PFSK-1 (cell line): ENCODE results near the gene ZNF536.

Experiments
- FOXP2 ChIP-seq: optimal IDR thresholded peaks from 2 replicates; pipeline ENCODE3; 2011; ENCODE audit warnings: borderline replicate concordance, control low read depth, inconsistent platforms; ENCODE audit not compliant: insufficient read depth; ENCODE audit errors: extremely low read length, extremely low read depth
- POLR2AphosphoS5 ChIP-seq: IDR thresholded peaks from 2 replicates; pipeline ENCODE4 v1.6.1; 2012; ENCODE audit warnings: low read depth, mild to moderate bottlenecking, control low read depth, low read length, moderate library complexity
- SIN3A ChIP-seq: IDR thresholded peaks from 2 replicates; pipeline ENCODE4 v1.6.1; 2012; ENCODE audit warnings: mild to moderate bottlenecking, low read length, moderate library complexity, borderline replicate concordance; ENCODE audit not compliant: insufficient read depth
- TAF1 ChIP-seq: IDR thresholded peaks from 2 replicates; pipeline ENCODE4 v1.6.1; 2012; ENCODE audit warnings: low read length, control low read depth, borderline replicate concordance; ENCODE audit not compliant: insufficient read depth
- TF ChIP-seq, protein P1 (sequence below), 2 experiments: IDR thresholded peaks; 2 replicates each; pipeline versions ENCODE4 v1.6.1 to v1.8.0; 2011 to 2012; ENCODE audit warnings: low read depth in 2 of 2, low read length in 2 of 2, control low read depth in 1 of 2, inconsistent platforms in 1 of 2, mild to moderate bottlenecking in 1 of 2, moderate library complexity in 1 of 2; ENCODE audit not compliant: insufficient read depth in 1 of 2

The ZNF536 gene

DNA sequence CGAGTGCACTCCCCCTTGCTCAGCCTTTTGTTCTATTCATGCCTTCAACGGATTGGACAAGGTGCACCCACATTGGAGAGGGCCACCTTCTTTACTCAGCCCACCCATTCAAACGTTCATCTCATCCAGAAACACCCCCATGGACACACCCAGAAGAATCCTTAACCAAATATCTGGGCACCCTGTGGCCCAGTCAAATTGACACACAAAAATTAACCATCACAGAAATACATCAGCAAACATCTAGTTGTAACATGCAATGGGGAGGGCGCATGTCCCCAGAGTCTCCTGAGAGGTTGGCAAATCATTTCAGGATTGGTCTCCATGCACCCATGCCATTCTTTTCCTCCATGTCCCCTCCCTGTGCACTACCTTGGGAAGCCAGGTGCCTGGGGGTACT, 167.1 kb downstream of the ZNF536 start:
- TF ChIP-seq SIN3A (no peak), FOXP2 (no peak), POLR2AphosphoS5 (no peak), TAF1 (no peak)

DNA sequence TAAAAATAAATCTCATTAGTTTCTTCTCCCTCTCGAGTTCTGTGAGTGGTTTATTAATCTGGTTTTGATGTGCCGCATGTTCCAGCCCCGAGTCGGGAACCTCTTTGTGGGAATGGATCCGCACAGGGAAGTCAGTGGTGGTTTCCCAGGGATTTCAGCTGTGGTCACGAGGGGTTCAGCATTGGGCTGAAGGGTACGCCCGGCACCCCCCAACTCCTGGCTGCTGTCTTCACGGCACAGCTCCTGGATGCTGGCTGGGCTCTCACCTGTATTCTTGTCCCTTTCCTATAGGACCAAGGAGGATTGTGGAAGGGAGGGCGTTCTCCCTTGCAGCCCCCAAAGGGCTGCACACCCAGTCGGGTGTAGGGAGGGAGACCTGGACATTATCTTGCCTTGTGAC, 167.8 kb downstream of the ZNF536 start:
- TF ChIP-seq POLR2AphosphoS5 (no peak), TAF1 (no peak), SIN3A (no peak), FOXP2 (no peak)
- TF ChIP-seq, protein P1, sequence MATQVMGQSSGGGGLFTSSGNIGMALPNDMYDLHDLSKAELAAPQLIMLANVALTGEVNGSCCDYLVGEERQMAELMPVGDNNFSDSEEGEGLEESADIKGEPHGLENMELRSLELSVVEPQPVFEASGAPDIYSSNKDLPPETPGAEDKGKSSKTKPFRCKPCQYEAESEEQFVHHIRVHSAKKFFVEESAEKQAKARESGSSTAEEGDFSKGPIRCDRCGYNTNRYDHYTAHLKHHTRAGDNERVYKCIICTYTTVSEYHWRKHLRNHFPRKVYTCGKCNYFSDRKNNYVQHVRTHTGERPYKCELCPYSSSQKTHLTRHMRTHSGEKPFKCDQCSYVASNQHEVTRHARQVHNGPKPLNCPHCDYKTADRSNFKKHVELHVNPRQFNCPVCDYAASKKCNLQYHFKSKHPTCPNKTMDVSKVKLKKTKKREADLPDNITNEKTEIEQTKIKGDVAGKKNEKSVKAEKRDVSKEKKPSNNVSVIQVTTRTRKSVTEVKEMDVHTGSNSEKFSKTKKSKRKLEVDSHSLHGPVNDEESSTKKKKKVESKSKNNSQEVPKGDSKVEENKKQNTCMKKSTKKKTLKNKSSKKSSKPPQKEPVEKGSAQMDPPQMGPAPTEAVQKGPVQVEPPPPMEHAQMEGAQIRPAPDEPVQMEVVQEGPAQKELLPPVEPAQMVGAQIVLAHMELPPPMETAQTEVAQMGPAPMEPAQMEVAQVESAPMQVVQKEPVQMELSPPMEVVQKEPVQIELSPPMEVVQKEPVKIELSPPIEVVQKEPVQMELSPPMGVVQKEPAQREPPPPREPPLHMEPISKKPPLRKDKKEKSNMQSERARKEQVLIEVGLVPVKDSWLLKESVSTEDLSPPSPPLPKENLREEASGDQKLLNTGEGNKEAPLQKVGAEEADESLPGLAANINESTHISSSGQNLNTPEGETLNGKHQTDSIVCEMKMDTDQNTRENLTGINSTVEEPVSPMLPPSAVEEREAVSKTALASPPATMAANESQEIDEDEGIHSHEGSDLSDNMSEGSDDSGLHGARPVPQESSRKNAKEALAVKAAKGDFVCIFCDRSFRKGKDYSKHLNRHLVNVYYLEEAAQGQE (IDR thresholded peaks at IDR 0.05; ENCODE audit: insufficient read depth in 1 of 2, low read depth in 2 of 2, low read length in 2 of 2) = no peak

DNA sequence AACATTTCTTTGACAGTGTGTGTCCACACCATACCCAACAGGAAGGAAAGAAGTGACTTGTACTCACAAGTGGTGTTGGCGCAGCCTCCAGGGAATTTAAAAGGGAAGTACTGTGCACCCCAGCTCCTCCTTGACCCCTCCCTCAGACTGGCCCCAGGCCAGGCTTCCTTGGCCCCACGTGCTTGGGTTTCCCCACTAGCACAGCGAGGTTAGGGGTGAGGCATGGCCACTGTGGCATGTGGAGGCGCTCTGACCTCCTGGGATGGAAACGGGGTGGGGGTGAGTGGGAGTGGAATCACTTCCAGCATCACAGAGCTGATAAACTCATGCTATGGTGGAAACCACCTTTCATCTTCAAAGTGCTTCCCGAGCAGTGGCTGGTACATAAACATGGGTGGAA, 168.6 kb downstream of the ZNF536 start:
- TF ChIP-seq SIN3A = no peak

DNA sequence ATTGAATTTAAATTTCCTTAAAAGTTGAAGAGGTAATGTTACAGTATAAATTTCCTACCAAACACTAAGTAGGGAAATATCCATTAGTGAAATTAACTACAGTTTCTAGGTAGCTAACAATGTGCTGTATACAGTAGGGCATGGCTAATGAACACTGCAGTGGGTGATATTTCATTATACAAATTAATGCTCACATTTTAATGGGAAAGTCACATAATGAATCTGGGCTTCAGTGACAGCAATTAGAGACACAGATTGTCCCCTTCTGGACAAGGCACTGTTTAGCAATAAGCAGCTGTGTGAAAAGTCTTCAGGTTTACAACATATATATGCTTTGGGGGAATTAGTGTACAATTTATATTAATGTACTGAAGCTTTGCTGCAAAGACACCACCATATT, 169.4 kb downstream of the ZNF536 start:
- TF ChIP-seq SIN3A = no peak
- TF ChIP-seq, protein P1 (IDR thresholded peaks at IDR 0.05; ENCODE audit: insufficient read depth in 1 of 2, low read depth in 2 of 2, low read length in 2 of 2) = no peak
- TF ChIP-seq TAF1 = no peak
- no peak for TF ChIP-seq FOXP2
- TF ChIP-seq POLR2AphosphoS5 = no peak

DNA sequence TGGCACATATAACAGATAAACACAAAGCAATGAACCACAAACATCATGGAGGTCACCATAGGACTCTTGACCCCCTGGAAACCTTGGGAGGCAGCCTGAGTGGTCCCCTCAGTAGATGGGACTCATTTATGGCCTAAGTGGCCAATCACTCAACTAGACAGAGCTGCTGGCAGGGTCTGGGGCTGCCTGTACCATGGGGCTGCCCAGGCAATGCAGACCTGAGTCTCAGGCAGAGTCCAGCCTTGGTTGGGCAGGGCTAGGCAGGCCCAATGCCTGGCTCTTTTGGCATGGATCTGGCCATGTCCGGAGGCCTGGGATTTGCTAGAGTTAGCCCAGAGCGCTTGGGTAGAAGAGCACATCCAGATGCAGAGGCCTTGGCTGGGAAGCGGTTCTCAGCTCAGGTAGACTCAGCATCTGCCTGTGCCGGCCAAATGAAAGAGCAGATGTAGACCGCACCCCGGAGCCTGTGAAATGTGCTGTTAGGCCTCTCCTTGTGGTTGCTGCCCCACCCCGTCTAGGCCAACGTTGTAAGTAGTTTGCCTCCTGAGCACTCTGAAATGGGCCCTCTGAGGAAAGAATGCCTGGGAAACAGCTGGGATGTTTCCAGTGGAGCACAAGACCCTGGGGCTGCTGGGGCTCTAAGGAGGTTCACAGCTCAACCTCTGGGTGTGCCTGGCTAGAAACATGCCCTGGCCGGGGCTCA, 171.2 kb downstream of the ZNF536 start:
- TF ChIP-seq TAF1 = no peak
- no peak for TF ChIP-seq POLR2AphosphoS5
- TF ChIP-seq SIN3A = no peak
- TF ChIP-seq, protein P1 (IDR thresholded peaks at IDR 0.05; ENCODE audit: insufficient read depth in 1 of 2, low read depth in 2 of 2, low read length in 2 of 2) = no peak
- TF ChIP-seq FOXP2 = no peak

DNA sequence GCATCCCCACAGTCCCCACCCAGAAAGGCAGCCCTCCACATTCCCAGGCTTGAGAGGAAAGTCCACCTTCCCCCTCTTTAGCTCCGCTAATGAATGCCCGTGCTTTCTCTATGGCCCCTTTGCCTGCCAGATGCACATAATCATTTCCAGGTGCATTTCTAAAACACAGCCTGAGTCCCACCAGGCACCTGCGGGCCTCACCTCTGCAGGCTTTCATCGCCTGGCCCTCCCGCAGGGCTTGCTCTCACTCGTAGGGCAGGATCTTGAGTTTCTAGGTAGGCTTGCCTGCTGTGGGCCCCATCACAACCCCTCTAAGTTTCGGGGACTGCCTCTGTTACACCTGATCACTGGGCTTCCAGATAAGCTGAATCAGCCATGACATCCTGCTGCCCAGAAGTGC, 173.6 kb downstream of the ZNF536 start:
- TF ChIP-seq FOXP2 (no peak), TAF1 (no peak), SIN3A (no peak), POLR2AphosphoS5 (no peak)
- TF ChIP-seq, protein P1 (IDR thresholded peaks at IDR 0.05; ENCODE audit: insufficient read depth in 1 of 2, low read depth in 2 of 2, low read length in 2 of 2) = no peak
